ENCODE results near the gene NOC4L. TPM values are rescaled to one million over a fixed set of nuclear protein-coding genes. Genes with fewer than 3 reads are reported as not detected.

NOC4L gene
- total and polyA plus RNA-seq, 11 donors: 7.9 to 21.1 (median 10.3) TPM

DNA sequence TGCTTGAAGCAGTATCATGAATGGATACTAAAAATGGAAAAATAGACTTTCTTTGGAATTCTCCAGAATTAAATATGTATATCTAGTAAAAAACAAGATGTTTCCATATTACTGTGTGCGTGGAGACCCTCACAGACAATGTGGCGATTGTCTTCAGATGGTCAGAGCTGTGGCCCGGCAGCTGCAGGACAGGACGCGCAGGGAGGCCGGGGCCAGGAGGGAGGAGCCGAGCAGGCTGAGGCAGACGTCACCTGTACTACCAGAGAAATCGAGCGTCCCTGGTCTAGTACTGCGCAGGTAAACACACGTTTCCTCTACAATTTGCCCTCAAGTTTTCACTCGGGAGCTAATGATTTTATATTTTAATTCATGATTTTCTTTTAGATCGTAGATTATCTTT lies 23.0 kb upstream of the NOC4L start:
- ATAC-seq (no peak), DNase-seq (no peak)
- Histone ChIP-seq H3K9me3 (no peaks in the 10 kb centered on the region), H3K36me3 (peaks cover 0 to 82% (median 60%) of the 10 kb centered on the region in 9 donors), H3K27me3 (no peaks in the 10 kb centered on the region), H3K4me3 (no peak overlapping the region), H3K27ac (no peak overlapping the region), H3K4me1 (no peaks in the 10 kb centered on the region)
- TF ChIP-seq, protein P1, sequence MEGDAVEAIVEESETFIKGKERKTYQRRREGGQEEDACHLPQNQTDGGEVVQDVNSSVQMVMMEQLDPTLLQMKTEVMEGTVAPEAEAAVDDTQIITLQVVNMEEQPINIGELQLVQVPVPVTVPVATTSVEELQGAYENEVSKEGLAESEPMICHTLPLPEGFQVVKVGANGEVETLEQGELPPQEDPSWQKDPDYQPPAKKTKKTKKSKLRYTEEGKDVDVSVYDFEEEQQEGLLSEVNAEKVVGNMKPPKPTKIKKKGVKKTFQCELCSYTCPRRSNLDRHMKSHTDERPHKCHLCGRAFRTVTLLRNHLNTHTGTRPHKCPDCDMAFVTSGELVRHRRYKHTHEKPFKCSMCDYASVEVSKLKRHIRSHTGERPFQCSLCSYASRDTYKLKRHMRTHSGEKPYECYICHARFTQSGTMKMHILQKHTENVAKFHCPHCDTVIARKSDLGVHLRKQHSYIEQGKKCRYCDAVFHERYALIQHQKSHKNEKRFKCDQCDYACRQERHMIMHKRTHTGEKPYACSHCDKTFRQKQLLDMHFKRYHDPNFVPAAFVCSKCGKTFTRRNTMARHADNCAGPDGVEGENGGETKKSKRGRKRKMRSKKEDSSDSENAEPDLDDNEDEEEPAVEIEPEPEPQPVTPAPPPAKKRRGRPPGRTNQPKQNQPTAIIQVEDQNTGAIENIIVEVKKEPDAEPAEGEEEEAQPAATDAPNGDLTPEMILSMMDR (IDR thresholded peaks at IDR 0.05): no peak
- TF ChIP-seq POLR2A (IDR thresholded peaks at IDR 0.05): no peak
- 94 to 97% (median 94%) methylated on average over 14 of the region's 14 CpGs for WGBS, 4 donors
- intact Hi-C loops (cut with DNase I): no loop called here

DNA sequence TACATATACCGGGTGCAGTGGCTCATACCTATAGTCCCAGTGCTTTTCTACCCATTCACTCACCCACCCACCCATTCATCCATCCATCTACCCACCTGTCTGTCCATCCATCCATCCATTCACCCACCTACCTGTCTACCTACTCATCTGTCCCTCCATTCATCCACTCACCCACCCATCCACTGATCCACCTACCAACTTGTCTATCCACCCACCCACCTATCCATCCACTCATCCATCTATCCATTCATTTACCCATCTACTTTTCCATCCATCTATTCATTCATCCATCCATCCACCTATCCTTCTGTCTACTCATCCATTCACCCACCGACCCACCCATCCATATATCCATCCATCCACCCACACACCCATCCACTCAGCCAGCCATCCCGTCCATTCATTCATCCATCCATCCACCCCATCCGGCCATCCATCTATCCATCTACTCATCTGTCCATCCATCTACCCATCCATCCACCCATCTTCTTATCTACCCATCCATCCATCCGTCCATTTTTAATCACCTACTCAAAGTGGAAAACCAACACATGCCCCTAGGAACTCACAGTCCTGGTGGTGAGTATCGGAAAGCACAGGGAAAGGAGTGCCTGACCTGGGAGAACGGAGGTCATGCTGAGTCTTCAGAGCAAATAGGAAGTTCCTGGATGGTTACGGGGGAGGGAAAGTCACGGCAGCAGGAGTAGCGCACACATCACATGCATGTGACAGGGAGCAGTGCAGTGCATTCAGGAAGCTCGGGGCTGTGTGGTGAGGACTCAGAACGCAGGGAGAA lies 20.1 kb upstream of the NOC4L start:
- H3K9me3 ChIP-seq: peaks cover 0 to 18% (median 4%) of the 10 kb centered on the region in 12 donors
- peak in 1 of 4 donors; percentile 11 for ATAC-seq
- H3K27me3 ChIP-seq: no peaks in the 10 kb centered on the region
- DNase-seq: no peak
- peaks cover 2 to 90% (median 72%) of the 10 kb centered on the region in 9 donors for H3K36me3 ChIP-seq
- H3K4me1 ChIP-seq: no peaks in the 10 kb centered on the region
- no peak overlapping the region for H3K27ac ChIP-seq
- 86 to 97% (median 96%) methylated on average over 12 of the region's 12 CpGs for WGBS, 4 donors
- TF ChIP-seq, protein P1 (IDR thresholded peaks at IDR 0.05): no peak
- intact Hi-C loops (cut with DNase I): no loop called here
- no peak overlapping the region for H3K4me3 ChIP-seq

DNA sequence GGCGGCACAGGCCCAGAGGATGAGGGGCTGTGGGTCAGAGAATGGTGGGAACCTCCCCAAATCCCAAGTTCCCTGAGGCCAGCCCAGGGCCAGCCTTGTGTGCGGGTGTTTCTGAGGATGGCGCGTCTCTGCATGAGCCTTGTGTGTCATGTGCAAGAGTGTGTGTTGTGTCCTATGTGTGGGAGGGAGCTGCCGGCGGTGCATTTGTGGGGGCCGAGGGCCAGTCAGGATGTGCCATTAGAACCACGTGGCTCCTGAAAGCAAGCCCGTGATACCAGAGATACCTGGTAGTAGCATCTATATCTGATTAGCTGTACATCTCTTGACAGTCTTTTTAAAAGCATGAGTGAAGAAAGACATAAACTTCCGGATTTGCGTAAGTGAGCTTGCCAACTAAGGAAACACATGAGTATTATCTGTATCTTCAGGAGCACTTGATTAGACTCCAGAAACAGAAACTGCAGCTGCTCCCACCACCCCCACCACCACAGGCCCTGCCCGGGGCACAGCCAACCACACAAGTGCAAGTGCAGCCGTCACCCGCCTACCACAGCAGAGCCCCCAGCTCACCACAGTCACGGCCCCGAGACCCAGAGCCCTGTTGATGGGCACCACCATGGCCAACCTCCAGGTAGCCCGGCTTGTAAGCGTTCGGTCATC lies 19.4 kb upstream of the NOC4L start:
- Histone ChIP-seq H3K4me1 (no peaks in the 10 kb centered on the region), H3K4me3 (no peak overlapping the region), H3K9me3 (peaks cover 0 to 18% (median 4%) of the 10 kb centered on the region in 12 donors), H3K27me3 (no peaks in the 10 kb centered on the region), H3K27ac (no peak overlapping the region), H3K36me3 (peaks cover 2 to 97% (median 72%) of the 10 kb centered on the region in 9 donors)
- ATAC-seq: peak in 1 of 4 donors; percentile 20
- TF ChIP-seq, protein P1 (IDR thresholded peaks at IDR 0.05): no peak
- TF ChIP-seq POLR2A (IDR thresholded peaks at IDR 0.05): no peak
- 86 to 98% (median 97%) methylated on average over 19 of the region's 19 CpGs for WGBS, 4 donors
- no peak for DNase-seq
- intact Hi-C loops (cut with DNase I): no loop called here

DNA sequence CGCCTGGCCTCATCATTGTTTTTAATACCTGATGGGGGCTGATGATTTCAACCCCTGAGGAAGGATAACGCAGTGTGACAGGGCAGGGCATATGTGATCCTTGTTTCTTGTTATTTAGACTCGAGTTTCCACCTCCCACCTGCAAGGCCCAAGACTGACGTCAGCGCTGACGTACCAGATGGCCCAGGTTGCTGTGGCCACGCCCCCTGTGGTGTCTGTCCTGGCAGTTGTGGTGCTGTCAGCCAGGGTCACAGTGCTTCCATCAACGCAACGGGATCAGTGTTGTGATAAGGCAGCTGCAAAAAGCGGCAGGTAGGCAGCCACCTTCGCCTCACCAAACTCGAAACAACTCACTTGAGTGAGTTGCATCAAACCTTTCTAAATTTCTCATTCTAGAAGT lies 18.5 kb upstream of the NOC4L start:
- Histone ChIP-seq H3K27me3 (no peaks in the 10 kb centered on the region), H3K36me3 (peaks cover 2 to 89% (median 64%) of the 10 kb centered on the region in 9 donors), H3K4me1 (no peaks in the 10 kb centered on the region), H3K9me3 (peaks cover 0 to 18% (median 4%) of the 10 kb centered on the region in 12 donors), H3K27ac (no peak overlapping the region), H3K4me3 (no peak overlapping the region)
- no peak for TF ChIP-seq POLR2A (IDR thresholded peaks at IDR 0.05)
- TF ChIP-seq, protein P1 (IDR thresholded peaks at IDR 0.05): no peak
- intact Hi-C loops (cut with DNase I): no loop called here
- ATAC-seq (no peak), DNase-seq (no peak)
- 95 to 98% (median 97%) methylated on average over 12 of the region's 12 CpGs for WGBS, 4 donors
